PC-9 (cell line): Measurements from ENCODE around the gene PCDHGA1. TPM values are rescaled to one million over a fixed set of nuclear protein-coding genes. Genes with fewer than 3 reads are reported as not detected.

Experiments
- BruUV-seq: library from RNA; stranded (reverse); fragments of 400-500 nt; replicated peaks from 2 replicates; lab custom pipeline; 2021; lab: Mats Ljungman, UMichigan
- CTCF ChIA-PET: fragments of 300-600 bp; sonication (Branson Sonifier 250); formaldehyde crosslinking; loops from one replicate; lab custom pipeline; 2022; ENCODE audit warnings: antibody characterized with exemption; lab: Charles Lee
- POLR2A ChIA-PET: fragments of 300-600 bp; sonication (Branson Sonifier 250); formaldehyde crosslinking; loops from one replicate; lab custom pipeline; 2022; ENCODE audit warnings: antibody characterized with exemption; ENCODE audit not compliant: unreplicated experiment; lab: Charles Lee
- DNase-seq, 2 experiments: peaks; one replicate each; pipeline versions ENCODE4 v3.0.0 to v3.0.0-alpha.2; 2015 to 2022; ENCODE audit warnings: mixed read lengths in 1 of 2
- H2AFZ ChIP-seq: fragments of 200-600 bp; sonication (generic); 2 replicates; pipeline ENCODE4 v1.8.1; 2017; ENCODE audit warnings: antibody characterized with exemption
- H3F3A ChIP-seq: fragments of 200-600 bp; sonication (generic); 2 replicates; pipeline ENCODE4 v1.8.1; 2017; ENCODE audit warnings: antibody characterized with exemption, mild to moderate bottlenecking, low read depth; ENCODE audit not compliant: insufficient read depth
- H3K27ac ChIP-seq: fragments of 200-600 bp; sonication (generic); 2 replicates; pipeline ENCODE4 v1.6.1; 2016; ENCODE audit warnings: mixed run types
- H3K27me3 ChIP-seq: fragments of 200-600 bp; sonication (generic); 2 replicates; pipeline ENCODE4 v1.6.1; 2016; ENCODE audit warnings: low read depth, mixed run types; ENCODE audit not compliant: insufficient read depth
- H3K36me3 ChIP-seq: fragments of 200-600 bp; sonication (generic); 2 replicates; pipeline ENCODE4 v1.6.1; 2016; ENCODE audit warnings: low read depth, mixed run types
- H3K4me1 ChIP-seq: fragments of 200-600 bp; sonication (generic); replicated peaks from 2 replicates; pipeline ENCODE4 v1.6.1; 2016; ENCODE audit warnings: mixed run types; ENCODE audit not compliant: insufficient read depth
- H3K4me2 ChIP-seq: fragments of 200-600 bp; sonication (generic); 2 replicates; pipeline ENCODE4 v1.6.1; 2017; ENCODE audit warnings: mixed run types
- H3K4me3 ChIP-seq: fragments of 200-600 bp; sonication (generic); 2 replicates; pipeline ENCODE4 v1.6.1; 2016; ENCODE audit warnings: mixed run types
- H3K79me2 ChIP-seq: fragments of 200-600 bp; sonication (generic); 2 replicates; pipeline ENCODE4 v1.6.1; 2017; ENCODE audit warnings: low read depth, mixed run types
- H3K9me2 ChIP-seq: fragments of 200-600 bp; sonication (generic); 2 replicates; pipeline ENCODE4 v1.8.1; 2017; ENCODE audit warnings: mild to moderate bottlenecking; ENCODE audit not compliant: insufficient read depth
- H3K9me3 ChIP-seq: fragments of 200-600 bp; sonication (generic); 2 replicates; pipeline ENCODE4 v1.8.1; 2016; ENCODE audit warnings: low read depth; ENCODE audit not compliant: insufficient read depth
- H4K20me1 ChIP-seq: fragments of 200-600 bp; sonication (generic); 2 replicates; pipeline ENCODE4 v1.8.1; 2017; ENCODE audit not compliant: insufficient read depth
- CTCF ChIP-seq: fragments of 200-600 bp; sonication (generic); conservative IDR thresholded peaks from 2 replicates; pipeline ENCODE4 v1.6.1; 2017; ENCODE audit warnings: mixed run types, antibody characterized with exemption, mild to moderate bottlenecking, moderate library complexity
- EZH2 ChIP-seq: fragments of 200-600 bp; sonication (generic); IDR thresholded peaks from 2 replicates; pipeline ENCODE4 v1.8.0; 2017; ENCODE audit warnings: antibody characterized with exemption, low read depth
- intact Hi-C: fragments of 100-400 bp; cut with micrococcal nuclease; formaldehyde crosslinking; loops from one replicate; pipeline ENCODE4 v1.10.0; 2022; ENCODE audit not compliant: unreplicated experiment
- total RNA-seq: library from RNA; stranded (reverse); gene quantifications from 2 replicates; pipeline ENCODE4 v1.2.3, GENCODE V29; 2021

PCDHGA1 gene
- total RNA-seq, 1 experiment from 2014 or later: 0.07 TPM

GRCh38 chr5:141559461-141559860, 229.1 kb downstream of the PCDHGA1 start:
- H3K79me2 ChIP-seq: no peaks in the 10 kb centered on the region
- H3K4me3 ChIP-seq: no peak overlapping the region
- ChIA-PET CTCF (interaction anchor here (0.6 to 0.7 kb wide), 4 partner anchors 60 to 456 kb away, joined by 3 to 13 read pairs (median 4); partner anchors contain the start of gene PCDHGA12), POLR2A (no interaction called here)
- peaks cover 26% of the 10 kb centered on the region for H3K36me3 ChIP-seq
- H3K9me3 ChIP-seq: no peaks in the 10 kb centered on the region
- H3K27ac ChIP-seq: peak overlapping the region; percentile 28; the same call in 1 of the 2 replicates
- peaks cover 5% of the 10 kb centered on the region; the same call in 1 of the 2 replicates for H3K4me1 ChIP-seq
- TF ChIP-seq CTCF: no peak
- no peak for TF ChIP-seq EZH2
- no peaks in the 10 kb centered on the region for H3K27me3 ChIP-seq
- H3K4me2 ChIP-seq: no peak overlapping the region
- BruUV-seq: no TSS peak
- intact Hi-C loops: no loop called here
- no peak for DNase-seq
- no peaks in the 10 kb centered on the region for H4K20me1 ChIP-seq
- no peak overlapping the region for H2AFZ ChIP-seq
- peaks cover 30% of the 10 kb centered on the region for H3F3A ChIP-seq
- H3K9me2 ChIP-seq: no peaks in the 10 kb centered on the region

- peak overlapping the region; percentile 27 for H3K27ac ChIP-seq
- H3K79me2 ChIP-seq: no peaks in the 10 kb centered on the region
- no peaks in the 10 kb centered on the region for H3K9me3 ChIP-seq
- BruUV-seq: no TSS peak
- peaks cover 36% of the 10 kb centered on the region for H3F3A ChIP-seq
- POLR2A ChIA-PET: no interaction called here
- no peak for DNase-seq
- H3K27me3 ChIP-seq: no peaks in the 10 kb centered on the region
- peaks cover 29% of the 10 kb centered on the region for H3K36me3 ChIP-seq
- no peaks in the 10 kb centered on the region for H3K9me2 ChIP-seq
- H3K4me2 ChIP-seq: 0 out of 2 replicates have a peak overlapping the region, but pooled peaks have one; percentile 4
- intact Hi-C loops: loop anchor here (5.0 kb wide), 3 partner anchors 208 to 478 kb away; partner anchors contain the start of gene PCDHGB1
- no peak for TF ChIP-seq EZH2
- TF ChIP-seq CTCF: no peak
- no peak overlapping the region for H3K4me3 ChIP-seq
- no peak overlapping the region for H2AFZ ChIP-seq
- peaks cover 5% of the 10 kb centered on the region; the same call in 1 of the 2 replicates for H3K4me1 ChIP-seq
- CTCF ChIA-PET: interaction anchor here (0.6 kb wide), 1 partner anchor 152 kb away, joined by 5 read pairs; the partner anchor contains the start of gene PCDHGB6
- no peaks in the 10 kb centered on the region for H4K20me1 ChIP-seq
Measured at GRCh38 chr5:141560151-141560550, 229.8 kb downstream of the PCDHGA1 start.

GRCh38 chr5:141560725-141561483, 230.6 kb downstream of the PCDHGA1 start:
- Histone ChIP-seq H4K20me1 (no peaks in the 10 kb centered on the region), H3F3A (peaks cover 39% of the 10 kb centered on the region), H3K4me1 (peaks cover 5% of the 10 kb centered on the region; the same call in 1 of the 2 replicates), H2AFZ (no peak overlapping the region), H3K79me2 (no peaks in the 10 kb centered on the region), H3K9me2 (no peaks in the 10 kb centered on the region), H3K36me3 (peaks cover 29% of the 10 kb centered on the region), H3K27ac (peak overlapping the region; percentile 27), H3K27me3 (no peaks in the 10 kb centered on the region), H3K4me2 (0 out of 2 replicates have a peak overlapping the region, but pooled peaks have one; percentile 4), H3K9me3 (no peaks in the 10 kb centered on the region), H3K4me3 (no peak overlapping the region)
- CTCF ChIA-PET: interaction anchor here (0.6 kb wide), 3 partner anchors 153 to 476 kb away, joined by 3 to 5 read pairs (median 3); partner anchors contain the start of genes PCDHGB3 and PCDHGB6
- TF ChIP-seq EZH2 (no peak), CTCF (peak; percentile 53; the same call in 1 of the 2 replicates)
- BruUV-seq: no TSS peak
- peak in 1 of 2 experiments; percentile 23 for DNase-seq
- POLR2A ChIA-PET: no interaction called here
- intact Hi-C loops: loop anchor here (5.0 kb wide), 3 partner anchors 209 to 479 kb away; partner anchors contain the start of gene PCDHGB1

Other genes starting within 250 kb of the PCDHGA1 start
- 2.8 and 4.0 TPM in 2 replicates for gene PCDHB2, start 235.9 kb upstream of the PCDHGA1 start, total RNA-seq
- 0.17 and 0.55 TPM in 2 replicates for gene PCDHB3, start 230.0 kb upstream of the PCDHGA1 start, total RNA-seq
- 0.09 and 0.13 TPM in 2 replicates for gene PCDHB4, start 208.7 kb upstream of the PCDHGA1 start, total RNA-seq
- not detected in 2 replicates for gene PCDHB5, start 195.3 kb upstream of the PCDHGA1 start, total RNA-seq
- not detected in 2 replicates for gene PCDHB6, start 180.5 kb upstream of the PCDHGA1 start, total RNA-seq
- not detected in 2 replicates for gene PCDHB7, start 157.9 kb upstream of the PCDHGA1 start, total RNA-seq
- gene PCDHB8, start 152.7 kb upstream of the PCDHGA1 start, total RNA-seq: not detected in 2 replicates
- not detected in 2 replicates for gene PCDHB16, start 148.1 kb upstream of the PCDHGA1 start, total RNA-seq
- not detected in 2 replicates for gene PCDHB9, start 143.4 kb upstream of the PCDHGA1 start, total RNA-seq
- gene PCDHB10, start 138.2 kb upstream of the PCDHGA1 start, total RNA-seq: not detected in 2 replicates
- gene PCDHB11, start 130.9 kb upstream of the PCDHGA1 start, total RNA-seq: not detected in 2 replicates
- gene PCDHB12, start 121.8 kb upstream of the PCDHGA1 start, total RNA-seq: not detected in 2 replicates
- gene PCDHB13, start 116.6 kb upstream of the PCDHGA1 start, total RNA-seq: not detected in 2 replicates
- 0.07 TPM in 1 of 2 replicates, not detected in the other for gene PCDHB14, start 107.2 kb upstream of the PCDHGA1 start, total RNA-seq
- gene PCDHB15, start 85.1 kb upstream of the PCDHGA1 start, total RNA-seq: not detected in 2 replicates
- gene SLC25A2, start 26.5 kb upstream of the PCDHGA1 start, total RNA-seq: 0.33 and 0.55 TPM in 2 replicates
- 56.1 and 57.6 TPM in 2 replicates for gene TAF7, start 9.7 kb upstream of the PCDHGA1 start, total RNA-seq
- 0.11 and 0.13 TPM in 2 replicates for gene PCDHGA2, start 8.2 kb downstream of the PCDHGA1 start, total RNA-seq
- gene PCDHGA3, start 13.3 kb downstream of the PCDHGA1 start, total RNA-seq: not detected in 2 replicates
- gene PCDHGB1, start 19.6 kb downstream of the PCDHGA1 start, total RNA-seq: not detected in 2 replicates
- not detected in 2 replicates for gene PCDHGA4, start 24.5 kb downstream of the PCDHGA1 start, total RNA-seq
- 0.28 and 0.33 TPM in 2 replicates for gene PCDHGB2, start 29.5 kb downstream of the PCDHGA1 start, total RNA-seq
- 0.13 and 0.20 TPM in 2 replicates for gene PCDHGA5, start 33.6 kb downstream of the PCDHGA1 start, total RNA-seq
- gene PCDHGB3, start 39.7 kb downstream of the PCDHGA1 start, total RNA-seq: not detected in 2 replicates
- gene PCDHGA6, start 43.4 kb downstream of the PCDHGA1 start, total RNA-seq: 0.17 TPM in 1 of 2 replicates, not detected in the other
- gene PCDHGA7, start 52.2 kb downstream of the PCDHGA1 start, total RNA-seq: not detected in 2 replicates
- gene PCDHGB4, start 57.2 kb downstream of the PCDHGA1 start, total RNA-seq: not detected in 2 replicates
- gene PCDHGA8, start 62.1 kb downstream of the PCDHGA1 start, total RNA-seq: not detected in 2 replicates
- gene PCDHGB5, start 67.4 kb downstream of the PCDHGA1 start, total RNA-seq: not detected in 2 replicates
- not detected in 2 replicates for gene PCDHGA9, start 72.3 kb downstream of the PCDHGA1 start, total RNA-seq
- gene PCDHGB6, start 77.5 kb downstream of the PCDHGA1 start, total RNA-seq: not detected in 2 replicates
- 0.13 and 0.15 TPM in 2 replicates for gene PCDHGA10, start 82.5 kb downstream of the PCDHGA1 start, total RNA-seq
- 0.13 and 0.17 TPM in 2 replicates for gene PCDHGB7, start 87.2 kb downstream of the PCDHGA1 start, total RNA-seq
- gene PCDHGA11, start 90.5 kb downstream of the PCDHGA1 start, total RNA-seq: 0.18 and 0.22 TPM in 2 replicates
- gene PCDHGA12, start 100.0 kb downstream of the PCDHGA1 start, total RNA-seq: not detected in 2 replicates
- 0.50 and 0.53 TPM in 2 replicates for gene PCDHGC3, start 145.5 kb downstream of the PCDHGA1 start, total RNA-seq
- gene PCDHGC4, start 154.5 kb downstream of the PCDHGA1 start, total RNA-seq: not detected in 2 replicates
- not detected in 2 replicates for gene PCDHGC5, start 158.6 kb downstream of the PCDHGA1 start, total RNA-seq